ENCODE results near the gene PHACTR1.

PHACTR1 gene

GRCh38 chr6:13180538-13180937 is 464.0 kb downstream of the PHACTR1 start:
- Histone ChIP-seq H3K4me1 (ENCODE audit: control insufficient read depth in 2 of 2, insufficient read depth in 2 of 2, low read length in 2 of 2) (no peaks in the 10 kb centered on the region), H3K27ac (ENCODE audit: low read depth in 2 of 2, low read length in 2 of 2) (no peak overlapping the region), H3K9ac (ENCODE audit: low read depth in 1 of 2, low read length in 2 of 2) (no peak overlapping the region), H3K36me3 (ENCODE audit: control insufficient read depth in 2 of 2, insufficient read depth in 2 of 2, low read length in 2 of 2) (no peaks in the 10 kb centered on the region), H3K9me3 (ENCODE audit: control insufficient read depth in 2 of 2, low read length in 2 of 2) (no peaks in the 10 kb centered on the region), H3K27me3 (ENCODE audit: control insufficient read depth in 2 of 2, insufficient read depth in 2 of 2, low read length in 2 of 2) (no peaks in the 10 kb centered on the region), H3K4me3 (ENCODE audit: low read length in 2 of 2) (no peak overlapping the region)

GRCh38 chr6:13181393-13181792 is 464.8 kb downstream of the PHACTR1 start:
- H3K9me3 ChIP-seq (ENCODE audit: control insufficient read depth in 2 of 2, low read length in 2 of 2): no peaks in the 10 kb centered on the region
- no peak overlapping the region for H3K4me3 ChIP-seq (ENCODE audit: low read length in 2 of 2)
- H3K27ac ChIP-seq (ENCODE audit: low read depth in 2 of 2, low read length in 2 of 2): no peak overlapping the region
- H3K9ac ChIP-seq (ENCODE audit: low read depth in 1 of 2, low read length in 2 of 2): no peak overlapping the region
- H3K36me3 ChIP-seq (ENCODE audit: control insufficient read depth in 2 of 2, insufficient read depth in 2 of 2, low read length in 2 of 2): no peaks in the 10 kb centered on the region
- H3K4me1 ChIP-seq (ENCODE audit: control insufficient read depth in 2 of 2, insufficient read depth in 2 of 2, low read length in 2 of 2): no peaks in the 10 kb centered on the region
- H3K27me3 ChIP-seq (ENCODE audit: control insufficient read depth in 2 of 2, insufficient read depth in 2 of 2, low read length in 2 of 2): no peaks in the 10 kb centered on the region

GRCh38 chr6:13183415-13184088 is 467.0 kb downstream of the PHACTR1 start:
- Histone ChIP-seq H3K4me3 (ENCODE audit: low read length in 2 of 2) (no peak overlapping the region), H3K9ac (ENCODE audit: low read depth in 1 of 2, low read length in 2 of 2) (no peak overlapping the region), H3K9me3 (ENCODE audit: control insufficient read depth in 2 of 2, low read length in 2 of 2) (no peaks in the 10 kb centered on the region), H3K4me1 (ENCODE audit: control insufficient read depth in 2 of 2, insufficient read depth in 2 of 2, low read length in 2 of 2) (no peaks in the 10 kb centered on the region), H3K27ac (ENCODE audit: low read depth in 2 of 2, low read length in 2 of 2) (no peak overlapping the region), H3K27me3 (ENCODE audit: control insufficient read depth in 2 of 2, insufficient read depth in 2 of 2, low read length in 2 of 2) (no peaks in the 10 kb centered on the region), H3K36me3 (ENCODE audit: control insufficient read depth in 2 of 2, insufficient read depth in 2 of 2, low read length in 2 of 2) (no peaks in the 10 kb centered on the region)

- Histone ChIP-seq H3K9ac (ENCODE audit: low read depth in 1 of 2, low read length in 2 of 2) (no peak overlapping the region), H3K27ac (ENCODE audit: low read depth in 2 of 2, low read length in 2 of 2) (no peak overlapping the region), H3K4me1 (ENCODE audit: control insufficient read depth in 2 of 2, insufficient read depth in 2 of 2, low read length in 2 of 2) (no peaks in the 10 kb centered on the region), H3K9me3 (ENCODE audit: control insufficient read depth in 2 of 2, low read length in 2 of 2) (no peaks in the 10 kb centered on the region), H3K27me3 (ENCODE audit: control insufficient read depth in 2 of 2, insufficient read depth in 2 of 2, low read length in 2 of 2) (no peaks in the 10 kb centered on the region), H3K4me3 (ENCODE audit: low read length in 2 of 2) (no peak overlapping the region), H3K36me3 (ENCODE audit: control insufficient read depth in 2 of 2, insufficient read depth in 2 of 2, low read length in 2 of 2) (no peaks in the 10 kb centered on the region)
Observed at GRCh38 chr6:13184089-13184468, 467.5 kb downstream of the PHACTR1 start.

- Histone ChIP-seq H3K4me1 (ENCODE audit: control insufficient read depth in 2 of 2, insufficient read depth in 2 of 2, low read length in 2 of 2) (no peaks in the 10 kb centered on the region), H3K36me3 (ENCODE audit: control insufficient read depth in 2 of 2, insufficient read depth in 2 of 2, low read length in 2 of 2) (no peaks in the 10 kb centered on the region), H3K9me3 (ENCODE audit: control insufficient read depth in 2 of 2, low read length in 2 of 2) (no peaks in the 10 kb centered on the region)
Observed at GRCh38 chr6:13184547-13184946, 468.0 kb downstream of the PHACTR1 start.

GRCh38 chr6:13186861-13187260 is 470.3 kb downstream of the PHACTR1 start:
- Histone ChIP-seq H3K4me1 (ENCODE audit: control insufficient read depth in 2 of 2, insufficient read depth in 2 of 2, low read length in 2 of 2) (no peaks in the 10 kb centered on the region), H3K9me3 (ENCODE audit: control insufficient read depth in 2 of 2, low read length in 2 of 2) (no peaks in the 10 kb centered on the region), H3K4me3 (ENCODE audit: low read length in 2 of 2) (no peak overlapping the region), H3K9ac (ENCODE audit: low read depth in 1 of 2, low read length in 2 of 2) (no peak overlapping the region), H3K27ac (ENCODE audit: low read depth in 2 of 2, low read length in 2 of 2) (no peak overlapping the region), H3K36me3 (ENCODE audit: control insufficient read depth in 2 of 2, insufficient read depth in 2 of 2, low read length in 2 of 2) (no peaks in the 10 kb centered on the region), H3K27me3 (ENCODE audit: control insufficient read depth in 2 of 2, insufficient read depth in 2 of 2, low read length in 2 of 2) (no peaks in the 10 kb centered on the region)

More at GRCh38 chr6:13184547-13184946, 468.0 kb downstream of the PHACTR1 start:
- no peak overlapping the region for H3K9ac ChIP-seq (ENCODE audit: low read depth in 1 of 2, low read length in 2 of 2)
- no peaks in the 10 kb centered on the region for H3K27me3 ChIP-seq (ENCODE audit: control insufficient read depth in 2 of 2, insufficient read depth in 2 of 2, low read length in 2 of 2)
- H3K27ac ChIP-seq (ENCODE audit: low read depth in 2 of 2, low read length in 2 of 2): no peak overlapping the region
- no peak overlapping the region for H3K4me3 ChIP-seq (ENCODE audit: low read length in 2 of 2)

- H3K4me3 ChIP-seq (ENCODE audit: low read length in 2 of 2): no peak overlapping the region
Observed at GRCh38 chr6:13187692-13188091, 471.1 kb downstream of the PHACTR1 start.

GRCh38 chr6:13188306-13188705 is 471.7 kb downstream of the PHACTR1 start:
- H3K27me3 ChIP-seq (ENCODE audit: control insufficient read depth in 2 of 2, insufficient read depth in 2 of 2, low read length in 2 of 2): no peaks in the 10 kb centered on the region
- no peaks in the 10 kb centered on the region for H3K9me3 ChIP-seq (ENCODE audit: control insufficient read depth in 2 of 2, low read length in 2 of 2)
- H3K4me3 ChIP-seq (ENCODE audit: low read length in 2 of 2): no peak overlapping the region
- H3K27ac ChIP-seq (ENCODE audit: low read depth in 2 of 2, low read length in 2 of 2): no peak overlapping the region
- H3K9ac ChIP-seq (ENCODE audit: low read depth in 1 of 2, low read length in 2 of 2): no peak overlapping the region
- no peaks in the 10 kb centered on the region for H3K36me3 ChIP-seq (ENCODE audit: control insufficient read depth in 2 of 2, insufficient read depth in 2 of 2, low read length in 2 of 2)
- H3K4me1 ChIP-seq (ENCODE audit: control insufficient read depth in 2 of 2, insufficient read depth in 2 of 2, low read length in 2 of 2): no peaks in the 10 kb centered on the region

More at GRCh38 chr6:13187692-13188091, 471.1 kb downstream of the PHACTR1 start:
- Histone ChIP-seq H3K27me3 (ENCODE audit: control insufficient read depth in 2 of 2, insufficient read depth in 2 of 2, low read length in 2 of 2) (no peaks in the 10 kb centered on the region), H3K9ac (ENCODE audit: low read depth in 1 of 2, low read length in 2 of 2) (no peak overlapping the region), H3K36me3 (ENCODE audit: control insufficient read depth in 2 of 2, insufficient read depth in 2 of 2, low read length in 2 of 2) (no peaks in the 10 kb centered on the region), H3K27ac (ENCODE audit: low read depth in 2 of 2, low read length in 2 of 2) (no peak overlapping the region), H3K9me3 (ENCODE audit: control insufficient read depth in 2 of 2, low read length in 2 of 2) (no peaks in the 10 kb centered on the region), H3K4me1 (ENCODE audit: control insufficient read depth in 2 of 2, insufficient read depth in 2 of 2, low read length in 2 of 2) (no peaks in the 10 kb centered on the region)

GRCh38 chr6:13189710-13190109 is 473.1 kb downstream of the PHACTR1 start:
- H3K9me3 ChIP-seq (ENCODE audit: control insufficient read depth in 2 of 2, low read length in 2 of 2): no peaks in the 10 kb centered on the region
- no peak overlapping the region for H3K9ac ChIP-seq (ENCODE audit: low read depth in 1 of 2, low read length in 2 of 2)
- no peak overlapping the region for H3K27ac ChIP-seq (ENCODE audit: low read depth in 2 of 2, low read length in 2 of 2)
- H3K36me3 ChIP-seq (ENCODE audit: control insufficient read depth in 2 of 2, insufficient read depth in 2 of 2, low read length in 2 of 2): no peaks in the 10 kb centered on the region
- H3K4me1 ChIP-seq (ENCODE audit: control insufficient read depth in 2 of 2, insufficient read depth in 2 of 2, low read length in 2 of 2): no peaks in the 10 kb centered on the region
- H3K4me3 ChIP-seq (ENCODE audit: low read length in 2 of 2): no peak overlapping the region
- H3K27me3 ChIP-seq (ENCODE audit: control insufficient read depth in 2 of 2, insufficient read depth in 2 of 2, low read length in 2 of 2): no peaks in the 10 kb centered on the region

GRCh38 chr6:13190376-13190775 is 473.8 kb downstream of the PHACTR1 start:
- Histone ChIP-seq H3K9me3 (ENCODE audit: control insufficient read depth in 2 of 2, low read length in 2 of 2) (no peaks in the 10 kb centered on the region), H3K4me3 (ENCODE audit: low read length in 2 of 2) (no peak overlapping the region), H3K27ac (ENCODE audit: low read depth in 2 of 2, low read length in 2 of 2) (no peak overlapping the region), H3K4me1 (ENCODE audit: control insufficient read depth in 2 of 2, insufficient read depth in 2 of 2, low read length in 2 of 2) (no peaks in the 10 kb centered on the region), H3K27me3 (ENCODE audit: control insufficient read depth in 2 of 2, insufficient read depth in 2 of 2, low read length in 2 of 2) (no peaks in the 10 kb centered on the region), H3K36me3 (ENCODE audit: control insufficient read depth in 2 of 2, insufficient read depth in 2 of 2, low read length in 2 of 2) (no peaks in the 10 kb centered on the region), H3K9ac (ENCODE audit: low read depth in 1 of 2, low read length in 2 of 2) (no peak overlapping the region)
